ENCODE data around the gene THRSP.
A peak's percentile ranks its signal among the peaks of the same experiment; 100 is the strongest.
"Not testable (repeated sequence)": the region's sequence is repeated elsewhere in the genome, so short reads cannot be mapped to it uniquely, and the experiment has no call there.

THRSP gene

GRCh38 chr11:78031629-78032028, 32.0 kb upstream of the THRSP start:
- Histone ChIP-seq H3K4me3 (no peak overlapping the region), H3K36me3 (replicated peaks) (no peaks in the 10 kb centered on the region), H3K4me1 (peaks cover 11% of the 10 kb centered on the region), H3K9me3 (no peaks in the 10 kb centered on the region), H3K27me3 (ENCODE audit: low read depth) (no peaks in the 10 kb centered on the region)
- in situ Hi-C loops (cut with MboI; ENCODE audit: low sequenced_read_pairs) = no loop called here
- DNase-seq (ENCODE audit: low spot score in 2 of 2) = no peak

- DNase-seq (ENCODE audit: low spot score in 2 of 2) = no peak
- Histone ChIP-seq H3K4me3 (no peak overlapping the region), H3K27me3 (ENCODE audit: low read depth) (no peaks in the 10 kb centered on the region), H3K9me3 (no peaks in the 10 kb centered on the region), H3K36me3 (replicated peaks) (no peaks in the 10 kb centered on the region), H3K4me1 (peaks cover 11% of the 10 kb centered on the region)
- in situ Hi-C loops (cut with MboI; ENCODE audit: low sequenced_read_pairs) = no loop called here
These were observed 31.6 kb upstream of the THRSP start for GRCh38 chr11:78032090-78032489.

GRCh38 chr11:78033040-78033439, 30.6 kb upstream of the THRSP start:
- Histone ChIP-seq H3K27me3 (ENCODE audit: low read depth) (no peaks in the 10 kb centered on the region), H3K4me3 (no peak overlapping the region), H3K9me3 (no peaks in the 10 kb centered on the region), H3K4me1 (peaks cover 11% of the 10 kb centered on the region), H3K36me3 (replicated peaks) (no peaks in the 10 kb centered on the region)
- no peak for DNase-seq (ENCODE audit: low spot score in 2 of 2)
- in situ Hi-C loops (cut with MboI; ENCODE audit: low sequenced_read_pairs) = no loop called here

- peaks cover 7% of the 10 kb centered on the region; the same call in 1 of the 2 replicates for H3K4me1 ChIP-seq
- in situ Hi-C loops (cut with MboI; ENCODE audit: low sequenced_read_pairs) = no loop called here
- no peak for DNase-seq (ENCODE audit: low spot score in 2 of 2)
These were observed 29.0 kb upstream of the THRSP start for GRCh38 chr11:78034623-78035022.

GRCh38 chr11:78036313-78036712, 27.3 kb upstream of the THRSP start:
- Histone ChIP-seq H3K4me1 (no peaks in the 10 kb centered on the region), H3K27me3 (ENCODE audit: low read depth) (no peaks in the 10 kb centered on the region), H3K9me3 (no peaks in the 10 kb centered on the region), H3K4me3 (no peak overlapping the region), H3K36me3 (replicated peaks) (no peaks in the 10 kb centered on the region)
- DNase-seq (ENCODE audit: low spot score in 2 of 2) = no peak
- in situ Hi-C loops (cut with MboI; ENCODE audit: low sequenced_read_pairs) = no loop called here

More at GRCh38 chr11:78034623-78035022, 29.0 kb upstream of the THRSP start:
- no peak overlapping the region for H3K4me3 ChIP-seq
- H3K9me3 ChIP-seq = no peaks in the 10 kb centered on the region
- H3K27me3 ChIP-seq (ENCODE audit: low read depth) = no peaks in the 10 kb centered on the region
- H3K36me3 ChIP-seq (replicated peaks) = no peaks in the 10 kb centered on the region

GRCh38 chr11:78037056-78037455, 26.6 kb upstream of the THRSP start:
- H3K9me3 ChIP-seq = no peaks in the 10 kb centered on the region
- no peaks in the 10 kb centered on the region for H3K27me3 ChIP-seq (ENCODE audit: low read depth)
- no peaks in the 10 kb centered on the region for H3K36me3 ChIP-seq (replicated peaks)
- no peak overlapping the region for H3K4me3 ChIP-seq
- DNase-seq (ENCODE audit: low spot score in 2 of 2) = no peak
- no peaks in the 10 kb centered on the region for H3K4me1 ChIP-seq
- in situ Hi-C loops (cut with MboI; ENCODE audit: low sequenced_read_pairs) = no loop called here

GRCh38 chr11:78037825-78038620, 25.6 kb upstream of the THRSP start:
- DNase-seq (ENCODE audit: low spot score in 2 of 2) = no peak
- H3K4me1 ChIP-seq = no peaks in the 10 kb centered on the region
- in situ Hi-C loops (cut with MboI; ENCODE audit: low sequenced_read_pairs) = no loop called here

GRCh38 chr11:78038697-78039313, 24.9 kb upstream of the THRSP start:
- Histone ChIP-seq H3K9me3 (no peaks in the 10 kb centered on the region), H3K27me3 (ENCODE audit: low read depth) (no peaks in the 10 kb centered on the region), H3K4me3 (no peak overlapping the region), H3K4me1 (no peaks in the 10 kb centered on the region), H3K36me3 (replicated peaks) (no peaks in the 10 kb centered on the region)
- in situ Hi-C loops (cut with MboI; ENCODE audit: low sequenced_read_pairs) = no loop called here
- DNase-seq (ENCODE audit: low spot score in 2 of 2) = no peak

More at GRCh38 chr11:78037825-78038620, 25.6 kb upstream of the THRSP start:
- Histone ChIP-seq H3K27me3 (ENCODE audit: low read depth) (no peaks in the 10 kb centered on the region), H3K36me3 (replicated peaks) (no peaks in the 10 kb centered on the region), H3K9me3 (no peaks in the 10 kb centered on the region), H3K4me3 (no peak overlapping the region)

GRCh38 chr11:78039391-78039918, 24.2 kb upstream of the THRSP start:
- Histone ChIP-seq H3K36me3 (replicated peaks) (no peaks in the 10 kb centered on the region), H3K9me3 (no peaks in the 10 kb centered on the region), H3K4me3 (no peak overlapping the region), H3K4me1 (no peaks in the 10 kb centered on the region), H3K27me3 (ENCODE audit: low read depth) (no peaks in the 10 kb centered on the region)
- in situ Hi-C loops (cut with MboI; ENCODE audit: low sequenced_read_pairs) = no loop called here
- no peak for DNase-seq (ENCODE audit: low spot score in 2 of 2)

GRCh38 chr11:78039919-78040671, 23.6 kb upstream of the THRSP start:
- Histone ChIP-seq H3K4me1 (no peaks in the 10 kb centered on the region), H3K4me3 (no peak overlapping the region)

GRCh38 chr11:78040691-78041379, 22.8 kb upstream of the THRSP start:
- no peak for DNase-seq (ENCODE audit: low spot score in 2 of 2)
- Histone ChIP-seq H3K27me3 (ENCODE audit: low read depth) (no peaks in the 10 kb centered on the region), H3K4me3 (no peak overlapping the region), H3K9me3 (no peaks in the 10 kb centered on the region), H3K4me1 (peaks cover 2% of the 10 kb centered on the region), H3K36me3 (replicated peaks) (no peaks in the 10 kb centered on the region)
- in situ Hi-C loops (cut with MboI; ENCODE audit: low sequenced_read_pairs) = no loop called here

More at GRCh38 chr11:78039919-78040671, 23.6 kb upstream of the THRSP start:
- in situ Hi-C loops (cut with MboI; ENCODE audit: low sequenced_read_pairs) = no loop called here
- no peaks in the 10 kb centered on the region for H3K27me3 ChIP-seq (ENCODE audit: low read depth)
- H3K9me3 ChIP-seq = no peaks in the 10 kb centered on the region
- DNase-seq (ENCODE audit: low spot score in 2 of 2) = peak in 1 of 2 experiments; percentile 70
- H3K36me3 ChIP-seq (replicated peaks) = no peaks in the 10 kb centered on the region

- H3K9me3 ChIP-seq; H3K4me3 ChIP-seq; in situ Hi-C loops (cut with MboI; ENCODE audit: low sequenced_read_pairs); DNase-seq (ENCODE audit: low spot score in 2 of 2); H3K27me3 ChIP-seq (ENCODE audit: low read depth); H3K36me3 ChIP-seq (replicated peaks); H3K4me1 ChIP-seq: not testable (repeated sequence)
These were observed 22.3 kb upstream of the THRSP start for GRCh38 chr11:78041380-78041719.

GRCh38 chr11:78041843-78042440, 21.7 kb upstream of the THRSP start:
- H3K27me3 ChIP-seq (ENCODE audit: low read depth) = no peaks in the 10 kb centered on the region
- no peaks in the 10 kb centered on the region for H3K9me3 ChIP-seq

More at GRCh38 chr11:78041843-78042440, 21.7 kb upstream of the THRSP start:
- peaks cover 10% of the 10 kb centered on the region for H3K4me1 ChIP-seq
- H3K4me3 ChIP-seq = no peak overlapping the region
- in situ Hi-C loops (cut with MboI; ENCODE audit: low sequenced_read_pairs) = no loop called here
- no peak for DNase-seq (ENCODE audit: low spot score in 2 of 2)
- H3K36me3 ChIP-seq (replicated peaks) = no peaks in the 10 kb centered on the region
